Ishikawa (cell line): Measurements from ENCODE around the gene NSUN2.
A peak's percentile ranks its signal among the peaks of the same experiment; 100 is the strongest.

ENCODE experiments used
- CEBPB ChIP-seq: IDR thresholded peaks from 2 replicates; pipeline ENCODE4 v1.6.1; 2012
- CREB1 ChIP-seq: IDR thresholded peaks from 2 replicates; pipeline ENCODE4 v1.6.1; 2012; ENCODE audit warnings: low read depth
- EGR1 ChIP-seq: IDR thresholded peaks from 2 replicates; pipeline ENCODE4 v1.6.1; 2012
- EP300 ChIP-seq: IDR thresholded peaks from 2 replicates; pipeline ENCODE4 v1.6.1; 2012; ENCODE audit warnings: borderline replicate concordance
- FOXM1 ChIP-seq: IDR thresholded peaks from 2 replicates; pipeline ENCODE4 v1.6.1; 2012; ENCODE audit warnings: low read depth, borderline replicate concordance
- MAX ChIP-seq: IDR thresholded peaks from 2 replicates; pipeline ENCODE4 v1.6.1; 2012
- NFIC ChIP-seq: IDR thresholded peaks from 2 replicates; pipeline ENCODE4 v1.6.1; 2012
- RAD21 ChIP-seq: IDR thresholded peaks from 2 replicates; pipeline ENCODE4 v1.6.1; 2012; ENCODE audit warnings: low read depth
- TAF1 ChIP-seq: IDR thresholded peaks from 2 replicates; pipeline ENCODE4 v1.6.1; 2012; ENCODE audit warnings: low read depth, mild to moderate bottlenecking
- TCF12 ChIP-seq: IDR thresholded peaks from 2 replicates; pipeline ENCODE4 v1.6.1; 2012; ENCODE audit warnings: low read depth
- TEAD4 ChIP-seq: IDR thresholded peaks from 2 replicates; pipeline ENCODE4 v1.6.1; 2012
- YY1 ChIP-seq: IDR thresholded peaks from 2 replicates; pipeline ENCODE4 v1.6.1; 2012; ENCODE audit warnings: low read depth
- ZBTB7A ChIP-seq: IDR thresholded peaks from 2 replicates; pipeline ENCODE4 v1.6.1; 2012; ENCODE audit warnings: low read depth
- TF ChIP-seq, protein P1 (sequence below): IDR thresholded peaks from 2 replicates; pipeline ENCODE4 v1.6.1; 2012
- TF ChIP-seq, protein P2 (sequence below): IDR thresholded peaks from 2 replicates; pipeline ENCODE4 v1.6.1; 2012; ENCODE audit warnings: low read depth, mild to moderate bottlenecking

NSUN2 gene

DNA sequence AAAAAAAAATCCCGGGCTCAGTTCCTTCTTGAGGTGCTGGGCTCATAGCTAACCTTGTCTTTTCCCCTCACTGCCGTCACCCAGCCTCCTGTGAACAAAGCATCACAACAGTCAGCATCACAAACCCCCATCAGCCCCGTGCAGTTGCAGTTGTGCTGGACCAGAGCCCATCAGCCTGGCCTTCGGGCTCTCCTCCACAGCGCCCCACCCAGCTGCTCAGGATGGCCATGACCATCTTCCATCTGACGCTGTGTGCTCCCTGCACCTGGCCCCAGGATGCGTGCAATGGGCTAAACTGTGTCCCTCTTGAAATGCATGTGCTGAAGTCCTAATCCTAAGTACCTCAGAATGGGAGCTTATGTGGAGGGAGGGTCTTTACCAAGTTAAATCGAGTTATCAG, 48.1 kb downstream of the NSUN2 start:
- TF ChIP-seq EP300: no peak
- no peak for TF ChIP-seq RAD21
- TF ChIP-seq TAF1: no peak
- TF ChIP-seq, protein P1, sequence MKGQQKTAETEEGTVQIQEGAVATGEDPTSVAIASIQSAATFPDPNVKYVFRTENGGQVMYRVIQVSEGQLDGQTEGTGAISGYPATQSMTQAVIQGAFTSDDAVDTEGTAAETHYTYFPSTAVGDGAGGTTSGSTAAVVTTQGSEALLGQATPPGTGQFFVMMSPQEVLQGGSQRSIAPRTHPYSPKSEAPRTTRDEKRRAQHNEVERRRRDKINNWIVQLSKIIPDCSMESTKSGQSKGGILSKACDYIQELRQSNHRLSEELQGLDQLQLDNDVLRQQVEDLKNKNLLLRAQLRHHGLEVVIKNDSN: no peak

GRCh38 chr5:6584101-6584645, 48.7 kb downstream of the NSUN2 start:
- TF ChIP-seq TAF1 (no peak), CEBPB (no peak), NFIC (no peak), YY1 (no peak), MAX (no peak), EP300 (no peak), CREB1 (no peak), EGR1 (no peak), RAD21 (no peak), ZBTB7A (no peak), TEAD4 (no peak), FOXM1 (no peak), TCF12 (no peak)
- TF ChIP-seq, protein P1: no peak
- TF ChIP-seq, protein P2, sequence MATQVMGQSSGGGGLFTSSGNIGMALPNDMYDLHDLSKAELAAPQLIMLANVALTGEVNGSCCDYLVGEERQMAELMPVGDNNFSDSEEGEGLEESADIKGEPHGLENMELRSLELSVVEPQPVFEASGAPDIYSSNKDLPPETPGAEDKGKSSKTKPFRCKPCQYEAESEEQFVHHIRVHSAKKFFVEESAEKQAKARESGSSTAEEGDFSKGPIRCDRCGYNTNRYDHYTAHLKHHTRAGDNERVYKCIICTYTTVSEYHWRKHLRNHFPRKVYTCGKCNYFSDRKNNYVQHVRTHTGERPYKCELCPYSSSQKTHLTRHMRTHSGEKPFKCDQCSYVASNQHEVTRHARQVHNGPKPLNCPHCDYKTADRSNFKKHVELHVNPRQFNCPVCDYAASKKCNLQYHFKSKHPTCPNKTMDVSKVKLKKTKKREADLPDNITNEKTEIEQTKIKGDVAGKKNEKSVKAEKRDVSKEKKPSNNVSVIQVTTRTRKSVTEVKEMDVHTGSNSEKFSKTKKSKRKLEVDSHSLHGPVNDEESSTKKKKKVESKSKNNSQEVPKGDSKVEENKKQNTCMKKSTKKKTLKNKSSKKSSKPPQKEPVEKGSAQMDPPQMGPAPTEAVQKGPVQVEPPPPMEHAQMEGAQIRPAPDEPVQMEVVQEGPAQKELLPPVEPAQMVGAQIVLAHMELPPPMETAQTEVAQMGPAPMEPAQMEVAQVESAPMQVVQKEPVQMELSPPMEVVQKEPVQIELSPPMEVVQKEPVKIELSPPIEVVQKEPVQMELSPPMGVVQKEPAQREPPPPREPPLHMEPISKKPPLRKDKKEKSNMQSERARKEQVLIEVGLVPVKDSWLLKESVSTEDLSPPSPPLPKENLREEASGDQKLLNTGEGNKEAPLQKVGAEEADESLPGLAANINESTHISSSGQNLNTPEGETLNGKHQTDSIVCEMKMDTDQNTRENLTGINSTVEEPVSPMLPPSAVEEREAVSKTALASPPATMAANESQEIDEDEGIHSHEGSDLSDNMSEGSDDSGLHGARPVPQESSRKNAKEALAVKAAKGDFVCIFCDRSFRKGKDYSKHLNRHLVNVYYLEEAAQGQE: no peak

DNA sequence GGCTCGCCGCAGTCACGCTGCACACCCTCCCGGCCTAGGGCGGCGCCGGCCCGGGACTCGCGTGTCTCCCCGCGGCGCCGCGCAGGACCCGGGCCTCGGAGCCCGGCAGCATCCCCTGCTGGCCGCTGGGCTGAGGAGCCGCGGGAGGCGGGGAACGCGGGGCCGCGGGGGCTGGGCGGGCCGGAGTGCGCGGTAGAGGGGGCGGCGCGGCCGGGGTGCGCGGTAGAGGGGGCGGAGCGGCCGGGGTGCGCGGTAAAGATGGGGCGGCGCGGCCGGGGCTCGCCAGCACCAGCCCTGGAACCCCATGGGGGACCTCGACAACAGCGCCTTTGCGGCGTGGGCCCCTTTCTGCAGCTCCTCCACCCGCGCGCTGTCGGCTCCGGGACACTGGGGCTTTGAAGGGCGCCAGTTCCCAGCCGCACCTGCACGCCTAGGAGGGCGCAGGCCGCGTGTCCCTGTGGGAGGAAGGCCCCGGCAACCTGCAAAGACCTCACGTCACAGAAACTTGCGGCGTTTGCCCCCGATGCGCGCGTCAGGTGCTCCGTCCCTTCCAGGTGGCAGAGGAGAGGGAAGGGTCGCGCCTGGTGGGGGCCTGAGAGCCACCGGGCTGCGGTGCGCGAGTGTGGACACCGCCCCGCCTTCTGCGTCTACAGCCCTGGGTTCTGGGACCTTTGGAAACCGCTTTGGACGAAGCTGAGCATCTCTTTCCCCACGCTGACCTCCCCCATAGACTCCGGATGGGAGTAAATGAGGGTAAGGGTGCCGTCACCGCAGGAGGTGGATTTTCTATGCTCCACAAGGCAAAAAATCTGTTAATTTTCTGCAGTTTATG, 49.6 kb downstream of the NSUN2 start:
- TF ChIP-seq TAF1 (no peak), CREB1 (no peak), FOXM1 (no peak), RAD21 (peak; percentile 11; the same call in 1 of the 2 replicates), ZBTB7A (no peak), EP300 (no peak), EGR1 (no peak)

DNA sequence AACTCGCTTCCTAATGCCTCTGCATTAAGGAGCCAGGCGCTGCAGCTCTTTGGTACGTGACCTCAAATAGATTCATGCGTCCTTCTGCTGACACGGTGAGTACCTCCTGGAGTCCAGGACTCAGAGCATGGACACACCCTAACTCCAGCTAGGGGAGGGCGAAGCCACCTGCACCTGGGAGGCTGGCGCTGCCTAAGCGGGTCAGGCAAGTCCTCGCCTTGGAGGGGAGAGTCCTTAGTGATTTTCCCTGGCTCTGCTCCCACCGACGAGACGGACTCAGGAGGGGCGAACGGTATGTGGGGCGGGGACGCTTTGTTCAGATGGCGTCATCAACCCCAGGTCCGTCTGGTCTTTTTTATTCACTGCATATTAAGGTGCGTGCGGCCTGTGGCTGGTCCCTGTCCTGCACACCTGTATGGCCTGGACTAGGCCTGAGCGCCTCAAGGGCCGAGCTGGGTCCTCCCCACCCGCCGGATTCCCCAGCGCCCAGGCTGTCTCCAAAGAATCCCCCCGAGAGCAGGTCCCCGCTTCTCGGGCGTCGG, 50.3 kb downstream of the NSUN2 start:
- TF ChIP-seq, protein P2: no peak
- no peak for TF ChIP-seq TAF1
- TF ChIP-seq NFIC: no peak
- TF ChIP-seq RAD21: no peak
- TF ChIP-seq, protein P1: no peak
- TF ChIP-seq YY1: no peak
- no peak for TF ChIP-seq EP300
- TF ChIP-seq MAX: no peak
- TF ChIP-seq TCF12: no peak
- no peak for TF ChIP-seq TEAD4
- TF ChIP-seq CEBPB: no peak
- TF ChIP-seq FOXM1: no peak
